Fibroblast of pulmonary artery (primary cell): Measurements from ENCODE around the gene CNIH2.

Experiments
- DNase-seq: peaks from one replicate; pipeline ENCODE4 v3.0.0-alpha.2; 2010; ENCODE audit warnings: low read depth
- H3K4me3 ChIP-seq: replicated peaks from 2 replicates; pipeline ENCODE4 v1.5.1; 2011; ENCODE audit warnings: low read depth, mild to moderate bottlenecking, control low read depth, low read length, moderate library complexity
- TF ChIP-seq, protein P1 (sequence below): IDR thresholded peaks from 2 replicates; pipeline ENCODE4 v1.5.1; 2011; ENCODE audit warnings: mild to moderate bottlenecking, control low read depth, low read length, inconsistent platforms; ENCODE audit errors: missing control alignments

CNIH2 gene

GRCh38 chr11:66277471-66278362 is at the start of gene CNIH2:
TSS of gene CNIH2 (plus strand) at chr11:66278175. CDS start at chr11:66278457, 282 bp downstream.
- H3K4me3 ChIP-seq = no peak within 1 kb of the TSS
- TF ChIP-seq, protein P1, sequence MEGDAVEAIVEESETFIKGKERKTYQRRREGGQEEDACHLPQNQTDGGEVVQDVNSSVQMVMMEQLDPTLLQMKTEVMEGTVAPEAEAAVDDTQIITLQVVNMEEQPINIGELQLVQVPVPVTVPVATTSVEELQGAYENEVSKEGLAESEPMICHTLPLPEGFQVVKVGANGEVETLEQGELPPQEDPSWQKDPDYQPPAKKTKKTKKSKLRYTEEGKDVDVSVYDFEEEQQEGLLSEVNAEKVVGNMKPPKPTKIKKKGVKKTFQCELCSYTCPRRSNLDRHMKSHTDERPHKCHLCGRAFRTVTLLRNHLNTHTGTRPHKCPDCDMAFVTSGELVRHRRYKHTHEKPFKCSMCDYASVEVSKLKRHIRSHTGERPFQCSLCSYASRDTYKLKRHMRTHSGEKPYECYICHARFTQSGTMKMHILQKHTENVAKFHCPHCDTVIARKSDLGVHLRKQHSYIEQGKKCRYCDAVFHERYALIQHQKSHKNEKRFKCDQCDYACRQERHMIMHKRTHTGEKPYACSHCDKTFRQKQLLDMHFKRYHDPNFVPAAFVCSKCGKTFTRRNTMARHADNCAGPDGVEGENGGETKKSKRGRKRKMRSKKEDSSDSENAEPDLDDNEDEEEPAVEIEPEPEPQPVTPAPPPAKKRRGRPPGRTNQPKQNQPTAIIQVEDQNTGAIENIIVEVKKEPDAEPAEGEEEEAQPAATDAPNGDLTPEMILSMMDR = no peak
- DNase-seq = no peak

- DNase-seq = no peak
- H3K4me3 ChIP-seq = no peak overlapping the region
- TF ChIP-seq, protein P1 = no peak
Measured at GRCh38 chr11:66228521-66228920, 49.5 kb upstream of the CNIH2 start.

GRCh38 chr11:66230156-66230555 is 47.8 kb upstream of the CNIH2 start:
- H3K4me3 ChIP-seq = no peak overlapping the region
- DNase-seq = no peak
- TF ChIP-seq, protein P1 = no peak

- TF ChIP-seq, protein P1 = no peak
Measured at GRCh38 chr11:66230978-66231377, 47.0 kb upstream of the CNIH2 start.

GRCh38 chr11:66231561-66231960 is 46.4 kb upstream of the CNIH2 start:
- no peak overlapping the region for H3K4me3 ChIP-seq
- TF ChIP-seq, protein P1 = no peak
- no peak for DNase-seq

More at GRCh38 chr11:66230978-66231377, 47.0 kb upstream of the CNIH2 start:
- no peak for DNase-seq
- no peak overlapping the region for H3K4me3 ChIP-seq

GRCh38 chr11:66232769-66233168 is 45.2 kb upstream of the CNIH2 start:
- DNase-seq = no peak
- no peak overlapping the region for H3K4me3 ChIP-seq
- TF ChIP-seq, protein P1 = no peak

GRCh38 chr11:66233301-66233700 is 44.7 kb upstream of the CNIH2 start:
- TF ChIP-seq, protein P1 = no peak
- H3K4me3 ChIP-seq = no peak overlapping the region
- DNase-seq = no peak
